ENCODE measurements around the gene SCNN1A. TPM values are rescaled to one million over a fixed set of nuclear protein-coding genes. Genes with fewer than 3 reads are reported as not detected.

SCNN1A gene
- total and polyA plus RNA-seq, 2 of the 4 experiments (the other 2 are of a cell fraction): 0.41 TPM; not detected in 1

GRCh38 chr12:6332459-6332858, 42.9 kb downstream of the SCNN1A start:
- peaks cover 19% of the 10 kb centered on the region for H3K9me1 ChIP-seq (ENCODE audit: insufficient read depth, low read length)
- H3K27me3 ChIP-seq (ENCODE audit: control insufficient read depth, insufficient read depth, low read length): no peaks in the 10 kb centered on the region
- no TSS peak for BruUV-seq (replicated peaks)
- H3K4me1 ChIP-seq (ENCODE audit: control insufficient read depth, insufficient read depth, low read length): peaks cover 45% of the 10 kb centered on the region
- H2BK15ac ChIP-seq (ENCODE audit: low read depth, low read length): peak overlapping the region; percentile 75; the same call in 1 of the 3 replicates
- H3K4me3 ChIP-seq (ENCODE audit: insufficient read depth, low read depth, low read length): no peak overlapping the region
- TF ChIP-seq FOS (IDR thresholded peaks at IDR 0.05; ENCODE audit: low read depth, low read length) (peak; percentile 82), MAFK (IDR thresholded peaks at IDR 0.05; ENCODE audit: low read depth, low read length) (no peak), CEBPB (IDR thresholded peaks at IDR 0.05; ENCODE audit: low read depth, low read length) (peak; percentile 86), BHLHE40 (IDR thresholded peaks at IDR 0.05; ENCODE audit: low read depth, low read length) (peak; percentile 30; the same call in 1 of the 2 replicates)
- H4K20me1 ChIP-seq (ENCODE audit: insufficient read depth, low read length): peaks cover 70% of the 10 kb centered on the region
- no peak overlapping the region for H2AK9ac ChIP-seq (replicated peaks; ENCODE audit: low read depth, low read length, poor library complexity)
- H3K23ac ChIP-seq (ENCODE audit: low read depth, low read length): peak overlapping the region; percentile 14; the same call in 1 of the 2 replicates
- in situ Hi-C loops (cut with MboI; ENCODE audit: low sequenced_read_pairs): loop anchor here (10.0 kb wide), 1 partner anchor 212 kb away; no protein-coding TSS in a partner anchor
- no peak overlapping the region for H3K18ac ChIP-seq (ENCODE audit: low read depth, low read length)
- no peak overlapping the region for H3K56ac ChIP-seq (ENCODE audit: extremely low read depth, insufficient read depth, low read length)
- H2AFZ ChIP-seq (replicated peaks; ENCODE audit: low read length, poor library complexity): no peak overlapping the region
- H2BK20ac ChIP-seq (ENCODE audit: low read depth, low read length): 0 out of 2 replicates have a peak overlapping the region, but pooled peaks have one; percentile 4
- ChIA-PET CTCF (interaction anchor here (1.8 kb wide), 1 partner anchor 9 kb away, joined by 4 read pairs; no protein-coding TSS in a partner anchor), POLR2A (ENCODE audit: unreplicated experiment) (no interaction called here)
- H3K4me2 ChIP-seq (ENCODE audit: low read depth, low read length): peak overlapping the region; percentile 14; the same call in 1 of the 2 replicates
- peak overlapping the region; percentile 99 for H3K4ac ChIP-seq (ENCODE audit: low read depth, low read length)
- dilution Hi-C loops (cut with HindIII; ENCODE audit: low sequenced_read_pairs, unreplicated experiment): no loop called here
- DNase-seq: peak; percentile 90
- H2BK120ac ChIP-seq (ENCODE audit: low read depth, low read length): peak overlapping the region; percentile 28
- peak overlapping the region; percentile 95 for H2BK5ac ChIP-seq (ENCODE audit: low read depth, low read length, poor library complexity, severe bottlenecking)
- H2AK5ac ChIP-seq (ENCODE audit: low read depth, low read length): peak overlapping the region; percentile 86; the same call in 1 of the 2 replicates
- H4K91ac ChIP-seq (ENCODE audit: insufficient read depth, low read depth, low read length): peak overlapping the region; percentile 54
- H3K14ac ChIP-seq (replicated peaks; ENCODE audit: low read depth, low read length): peak overlapping the region; percentile 45; the same call in 1 of the 2 replicates
- H3K9ac ChIP-seq (ENCODE audit: low read depth, low read length): no peak overlapping the region
- peaks cover 67% of the 10 kb centered on the region for H3K36me3 ChIP-seq (ENCODE audit: control insufficient read depth, insufficient read depth, low read length)
- H3K79me1 ChIP-seq (ENCODE audit: low read depth in 1 of 2, low read length in 2 of 2): peaks cover 28 to 92% of the 10 kb centered on the region in 2 experiments
- WGBS, 2 experiments (ENCODE audit: extremely low coverage in 2 of 2, insufficient read length in 1 of 2): no CpG with 5 or more reads among the region's 4 CpGs
- H4K5ac ChIP-seq (ENCODE audit: low read depth, low read length): peak overlapping the region; percentile 22; the same call in 1 of the 2 replicates
- peak overlapping the region; percentile 94 for H3K27ac ChIP-seq (ENCODE audit: insufficient read depth, low read length)
- peak overlapping the region in 1 of 2 experiments; percentile 32; a peak in 1 of 4 replicates for H4K8ac ChIP-seq (ENCODE audit: low read depth in 2 of 2, low read length in 2 of 2)
- intact Hi-C loops (cut with micrococcal nuclease): no loop called here
- ATAC-seq (ENCODE audit: low read depth): no peak
- no peaks in the 10 kb centered on the region for H3K9me3 ChIP-seq (ENCODE audit: control insufficient read depth, insufficient read depth, low read length)

All from IMR-90 (cell line).